ENCODE measurements around the gene TTLL11.

DNA sequence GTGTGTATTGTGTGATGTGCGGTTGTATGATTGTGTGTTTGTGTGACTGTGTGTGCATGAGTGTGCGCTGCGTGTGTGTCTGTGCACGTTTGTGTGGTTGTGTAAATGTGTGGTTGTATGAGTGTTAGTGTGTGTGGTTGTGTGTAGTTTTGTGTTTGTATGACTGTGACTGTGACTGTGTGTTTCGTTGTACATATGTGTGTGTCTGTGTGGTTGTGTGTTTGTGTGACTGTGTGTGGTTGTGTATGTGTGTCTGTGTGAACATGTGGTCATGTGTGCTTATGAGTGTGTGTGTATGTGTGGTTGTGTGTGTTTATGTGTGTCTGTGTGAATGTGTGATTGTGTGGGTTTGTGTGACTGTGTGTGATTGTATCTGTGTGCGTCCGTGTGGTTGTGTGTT is 197.8 kb downstream of the TTLL11 start:
- TF ChIP-seq MXI1 (IDR thresholded peaks at IDR 0.05; ENCODE audit: low read depth, low read length): no peak
- TF ChIP-seq CTCF (IDR thresholded peaks at IDR 0.05): no peak
- TF ChIP-seq RAD21 (IDR thresholded peaks at IDR 0.05; ENCODE audit: low read length): no peak
- no peak for TF ChIP-seq RCOR1 (IDR thresholded peaks at IDR 0.05; ENCODE audit: low read length)
- TF ChIP-seq IRF3 (IDR thresholded peaks at IDR 0.05; ENCODE audit: low read depth, low read length): no peak
- no peak for TF ChIP-seq TCF12 (IDR thresholded peaks at IDR 0.05)
- no peak for TF ChIP-seq YY1 (IDR thresholded peaks at IDR 0.05; ENCODE audit: low read depth)

All from SK-N-SH (cell line).